Kidney glomerular epithelial cell (primary cell): ENCODE data around the gene KCNC3.
A peak's percentile ranks its signal among the peaks of the same experiment; 100 is the strongest.
"Not testable (repeated sequence)": the region's sequence is repeated elsewhere in the genome, so short reads cannot be mapped to it uniquely, and the experiment has no call there.

Experiments used
- DNase-seq: peaks from one replicate; lab custom pipeline; 2025; lab: John Stamatoyannopoulos, UW

The KCNC3 gene

GRCh38 chr19:50353487-50353880, 24.3 kb upstream of the KCNC3 start:
- not testable (repeated sequence) for DNase-seq

- no peak for DNase-seq
Measured at GRCh38 chr19:50352242-50352641, 23.1 kb upstream of the KCNC3 start.

- peak; percentile 48 for DNase-seq
Measured at GRCh38 chr19:50349277-50350057, 20.3 kb upstream of the KCNC3 start.

- DNase-seq, result peak; percentile 65
Measured at GRCh38 chr19:50347089-50347581, 18.0 kb upstream of the KCNC3 start.

- no peak for DNase-seq
Measured at GRCh38 chr19:50344661-50345318, 15.6 kb upstream of the KCNC3 start.

GRCh38 chr19:50341091-50341564, 12.0 kb upstream of the KCNC3 start:
- DNase-seq, result no peak

- DNase-seq, result no peak
Measured at GRCh38 chr19:50340331-50340730, 11.2 kb upstream of the KCNC3 start.

- not testable (repeated sequence) for DNase-seq
Measured at GRCh38 chr19:50337031-50337430, 7.9 kb upstream of the KCNC3 start.

- DNase-seq, result no peak
Measured at GRCh38 chr19:50334741-50335421, 5.7 kb upstream of the KCNC3 start.

- DNase-seq, result peak; percentile 91
Measured at GRCh38 chr19:50333737-50334617, 4.8 kb upstream of the KCNC3 start.

- DNase-seq, result peak; percentile 91
Measured at GRCh38 chr19:50333235-50333736, 4.1 kb upstream of the KCNC3 start.

- no peak for DNase-seq
Measured at GRCh38 chr19:50332244-50333038, 3.3 kb upstream of the KCNC3 start.

- no peak for DNase-seq
Measured at GRCh38 chr19:50331994-50332243, 2.7 kb upstream of the KCNC3 start.

GRCh38 chr19:50331221-50331993, 2.2 kb upstream of the KCNC3 start:
- DNase-seq, result no peak

GRCh38 chr19:50330365-50331078, 1.3 kb upstream of the KCNC3 start:
- DNase-seq, result peak; percentile 63

- not testable (repeated sequence) for DNase-seq
Measured at GRCh38 chr19:50329926-50330294, 733 bp upstream of the KCNC3 start.

- no peak for DNase-seq
Measured at GRCh38 chr19:50328873-50329145, 368 bp downstream of the KCNC3 start.

- DNase-seq, result no peak
Measured at GRCh38 chr19:50328224-50328872, 829 bp downstream of the KCNC3 start.
